CD4-positive, alpha-beta T cell treated with Interleukin-12 subunit alpha and Interleukin-12 subunit beta, for 1 hour (primary cell): ENCODE measurements around the gene HOXA6.

Source experiments
- DNase-seq: peaks from one replicate; pipeline ENCODE4 v3.0.0-alpha.2; 2020

Gene HOXA6

GRCh38 chr7:27095897-27096767, 51.4 kb downstream of the HOXA6 start, which contains the start of gene HOXA1:
Gene HOXA1, minus strand, starts transcription at chr7:27096000. Its CDS starts 88 bp downstream, at chr7:27095912.
- peak; percentile 84 for DNase-seq
